Body of pancreas (tissue), 4 donors: Measurements from ENCODE around the gene AURKB.

Experiments used
- CTCF ChIP-seq, 7 experiments: fragments of 450-650 bp in 4 of 7; fragments of 200-600 bp in 3 of 7; sonication (generic) in 3 of 7; IDR thresholded peaks; one replicate each; pipeline ENCODE4 v1.5.1; 2016 to 2019; ENCODE audit warnings: antibody characterized with exemption in 7 of 7
- POLR2A ChIP-seq, 3 donors: fragments of 450-650 bp; IDR thresholded peaks; one replicate each; pipeline ENCODE4 v1.6.1; 2016; ENCODE audit warnings: antibody characterized with exemption in 3 of 3, mild to moderate bottlenecking in 2 of 3

GRCh38 chr17:8257801-8258200 is 47.4 kb upstream of the AURKB start:
- TF ChIP-seq CTCF (IDR thresholded peaks at IDR 0.05) (no peak), POLR2A (IDR thresholded peaks at IDR 0.05) (no peak)
